ENCODE measurements around the gene ZNF181. TPM values are rescaled to one million over a fixed set of nuclear protein-coding genes. Genes with fewer than 3 reads are reported as not detected.

ZNF181 gene
- total RNA-seq, 2 experiments from 2014 or later, result 2.0 to 2.9 TPM

DNA sequence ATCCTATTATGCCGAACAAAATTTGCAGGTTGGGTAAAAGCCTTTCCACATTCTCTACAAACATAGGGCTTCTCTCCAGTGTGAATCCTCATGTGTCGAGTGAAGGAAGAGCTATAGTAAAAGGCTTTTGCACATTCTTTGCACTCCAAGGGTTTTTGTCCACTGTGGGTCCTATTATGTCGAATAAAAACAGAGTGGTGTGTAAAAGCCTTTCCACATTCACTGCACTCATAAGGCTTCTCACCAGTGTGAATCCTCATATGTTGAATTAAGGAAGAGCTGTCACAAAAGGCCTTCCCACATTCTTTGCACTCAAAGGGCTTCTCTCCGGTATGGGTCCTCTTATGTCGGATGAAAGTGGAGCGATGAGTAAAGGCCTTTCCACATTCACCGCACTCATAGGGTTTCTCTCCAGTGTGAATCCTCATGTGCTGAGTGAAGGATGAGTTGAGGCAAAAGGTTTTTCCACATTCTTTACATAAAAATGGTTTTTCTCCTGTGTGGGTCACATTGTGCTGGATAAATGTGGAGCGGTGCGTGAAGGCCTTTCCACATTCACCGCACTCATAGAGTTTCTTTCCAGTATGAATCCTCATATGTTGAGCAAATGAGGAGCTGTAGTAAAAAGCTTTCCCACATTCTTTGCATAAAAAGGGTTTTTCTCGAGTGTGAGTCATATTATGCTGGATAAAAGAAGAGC lies 25.3 kb downstream of the ZNF181 start:
- Histone ChIP-seq H3K4me1 (ENCODE audit: insufficient read depth, low read length) (no peaks in the 10 kb centered on the region), H3K36me3 (ENCODE audit: insufficient read depth, low read length) (peaks cover 9% of the 10 kb centered on the region), H3K9me3 (ENCODE audit: control insufficient read depth in 1 of 2, insufficient read depth in 1 of 2, low read length in 2 of 2) (peaks cover 30 to 91% of the 10 kb centered on the region in 2 experiments), H3K4me3 (ENCODE audit: low read length) (no peak overlapping the region), H3K27me3 (ENCODE audit: control insufficient read depth in 1 of 2, insufficient read depth in 2 of 2, low read length in 2 of 2) (no peaks in the 10 kb centered on the region), H3K27ac (ENCODE audit: low read depth in 1 of 2, low read length in 2 of 2) (no peak overlapping the region)
- Mint-ChIP-seq H3K4me3 (no peak overlapping the region), H3K4me1 (ENCODE audit: low read depth) (no peaks in the 10 kb centered on the region), H3K36me3 (ENCODE audit: low read depth) (peaks cover 92% of the 10 kb centered on the region), H3K27ac (no peak overlapping the region), H3K27me3 (no peaks in the 10 kb centered on the region), H3K9me3 (peaks cover 21% of the 10 kb centered on the region)
- ATAC-seq (ENCODE audit: poor library complexity) (no peak), DNase-seq (no peak)
- intact Hi-C loops (cut with DNase I, micrococcal nuclease), result no loop called here
- TF ChIP-seq, protein P1, sequence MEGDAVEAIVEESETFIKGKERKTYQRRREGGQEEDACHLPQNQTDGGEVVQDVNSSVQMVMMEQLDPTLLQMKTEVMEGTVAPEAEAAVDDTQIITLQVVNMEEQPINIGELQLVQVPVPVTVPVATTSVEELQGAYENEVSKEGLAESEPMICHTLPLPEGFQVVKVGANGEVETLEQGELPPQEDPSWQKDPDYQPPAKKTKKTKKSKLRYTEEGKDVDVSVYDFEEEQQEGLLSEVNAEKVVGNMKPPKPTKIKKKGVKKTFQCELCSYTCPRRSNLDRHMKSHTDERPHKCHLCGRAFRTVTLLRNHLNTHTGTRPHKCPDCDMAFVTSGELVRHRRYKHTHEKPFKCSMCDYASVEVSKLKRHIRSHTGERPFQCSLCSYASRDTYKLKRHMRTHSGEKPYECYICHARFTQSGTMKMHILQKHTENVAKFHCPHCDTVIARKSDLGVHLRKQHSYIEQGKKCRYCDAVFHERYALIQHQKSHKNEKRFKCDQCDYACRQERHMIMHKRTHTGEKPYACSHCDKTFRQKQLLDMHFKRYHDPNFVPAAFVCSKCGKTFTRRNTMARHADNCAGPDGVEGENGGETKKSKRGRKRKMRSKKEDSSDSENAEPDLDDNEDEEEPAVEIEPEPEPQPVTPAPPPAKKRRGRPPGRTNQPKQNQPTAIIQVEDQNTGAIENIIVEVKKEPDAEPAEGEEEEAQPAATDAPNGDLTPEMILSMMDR (IDR thresholded peaks at IDR 0.05), result no peak
- ChIA-PET CTCF (no interaction called here), POLR2A (no interaction called here)

- H3K27me3 Mint-ChIP-seq, result no peaks in the 10 kb centered on the region
- POLR2A ChIA-PET, result no interaction called here
- peaks cover 20% of the 10 kb centered on the region for H3K9me3 Mint-ChIP-seq
- H3K4me3 Mint-ChIP-seq, result no peak overlapping the region
- intact Hi-C loops (cut with DNase I, micrococcal nuclease), result no loop called here
- peaks cover 3% of the 10 kb centered on the region for H3K4me1 Mint-ChIP-seq (ENCODE audit: low read depth)
- Histone ChIP-seq H3K4me1 (ENCODE audit: insufficient read depth, low read length) (no peaks in the 10 kb centered on the region), H3K4me3 (ENCODE audit: low read length) (no peak overlapping the region), H3K36me3 (ENCODE audit: insufficient read depth, low read length) (peaks cover 48% of the 10 kb centered on the region), H3K27ac (ENCODE audit: low read depth in 1 of 2, low read length in 2 of 2) (no peak overlapping the region), H3K9me3 (ENCODE audit: control insufficient read depth in 1 of 2, insufficient read depth in 1 of 2, low read length in 2 of 2) (peaks cover 10 to 32% of the 10 kb centered on the region in 2 experiments), H3K27me3 (ENCODE audit: control insufficient read depth in 1 of 2, insufficient read depth in 2 of 2, low read length in 2 of 2) (no peaks in the 10 kb centered on the region)
- DNase-seq (no peak), ATAC-seq (ENCODE audit: poor library complexity) (no peak)
- peaks cover 86% of the 10 kb centered on the region for H3K36me3 Mint-ChIP-seq (ENCODE audit: low read depth)
- CTCF ChIA-PET, result no interaction called here
- H3K27ac Mint-ChIP-seq, result no peak overlapping the region
- TF ChIP-seq, protein P1 (IDR thresholded peaks at IDR 0.05), result no peak
Observed at GRCh38 chr19:34766386-34766785, 32.3 kb downstream of the ZNF181 start.

DNA sequence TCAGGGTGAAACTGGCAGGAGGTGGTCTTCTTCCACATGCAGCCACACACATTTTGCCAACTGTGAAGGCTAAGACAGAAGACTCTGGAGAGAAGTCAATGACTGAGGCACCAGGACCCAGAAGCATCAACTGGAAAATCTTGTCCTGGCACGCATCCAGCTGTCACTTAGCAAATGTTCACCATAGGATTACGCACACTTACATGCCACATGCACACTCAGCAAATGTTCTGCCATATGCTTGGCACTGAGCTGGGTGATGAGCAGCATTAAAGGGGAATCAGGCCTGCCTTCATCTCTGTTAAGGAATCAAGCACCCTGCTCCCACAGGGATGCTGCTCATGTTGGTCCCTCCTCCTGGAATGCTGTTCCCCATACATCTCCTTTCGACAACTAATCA lies 33.9 kb downstream of the ZNF181 start:
- no peak overlapping the region for H3K27ac Mint-ChIP-seq
- POLR2A ChIA-PET, result no interaction called here
- ATAC-seq (ENCODE audit: poor library complexity) (no peak), DNase-seq (no peak)
- H3K36me3 ChIP-seq (ENCODE audit: insufficient read depth, low read length), result peaks cover 48% of the 10 kb centered on the region
- intact Hi-C loops (cut with DNase I, micrococcal nuclease), result no loop called here
- H3K27ac ChIP-seq (ENCODE audit: low read depth in 1 of 2, low read length in 2 of 2), result no peak overlapping the region
- H3K4me1 Mint-ChIP-seq (ENCODE audit: low read depth), result peaks cover 16% of the 10 kb centered on the region
- H3K27me3 Mint-ChIP-seq, result no peaks in the 10 kb centered on the region
- peaks cover 10 to 16% of the 10 kb centered on the region in 2 experiments for H3K9me3 ChIP-seq (ENCODE audit: control insufficient read depth in 1 of 2, insufficient read depth in 1 of 2, low read length in 2 of 2)
- no peak overlapping the region for H3K4me3 ChIP-seq (ENCODE audit: low read length)
- TF ChIP-seq, protein P1 (IDR thresholded peaks at IDR 0.05), result no peak
- H3K27me3 ChIP-seq (ENCODE audit: control insufficient read depth in 1 of 2, insufficient read depth in 2 of 2, low read length in 2 of 2), result no peaks in the 10 kb centered on the region
- peaks cover 11% of the 10 kb centered on the region for H3K4me1 ChIP-seq (ENCODE audit: insufficient read depth, low read length)
- peaks cover 79% of the 10 kb centered on the region for H3K36me3 Mint-ChIP-seq (ENCODE audit: low read depth)
- CTCF ChIA-PET, result no interaction called here
- H3K4me3 Mint-ChIP-seq, result no peak overlapping the region
- H3K9me3 Mint-ChIP-seq, result peaks cover 16% of the 10 kb centered on the region
